Measurements from ENCODE around the gene TNS3.

The TNS3 gene

GRCh38 chr7:47525066-47525623, 56.8 kb downstream of the TNS3 start:
- no peak for DNase-seq (ENCODE audit: low read depth, low spot score)

GRCh38 chr7:47523401-47523800, 58.5 kb downstream of the TNS3 start:
- no peak for DNase-seq (ENCODE audit: low read depth, low spot score)

- DNase-seq (ENCODE audit: low read depth, low spot score), result no peak
Observed at GRCh38 chr7:47521816-47522561, 59.9 kb downstream of the TNS3 start.

- no peak for DNase-seq (ENCODE audit: low read depth, low spot score)
Observed at GRCh38 chr7:47521011-47521795, 60.7 kb downstream of the TNS3 start.

GRCh38 chr7:47520406-47520805, 61.5 kb downstream of the TNS3 start:
- no peak for DNase-seq (ENCODE audit: low read depth, low spot score)

GRCh38 chr7:47518827-47519226, 63.1 kb downstream of the TNS3 start:
- DNase-seq (ENCODE audit: low read depth, low spot score), result no peak

GRCh38 chr7:47517821-47518480, 64.0 kb downstream of the TNS3 start:
- no peak for DNase-seq (ENCODE audit: low read depth, low spot score)

- DNase-seq (ENCODE audit: low read depth, low spot score), result no peak
Observed at GRCh38 chr7:47516985-47517600, 64.8 kb downstream of the TNS3 start.

GRCh38 chr7:47516386-47516785, 65.5 kb downstream of the TNS3 start:
- DNase-seq (ENCODE audit: low read depth, low spot score), result no peak

GRCh38 chr7:47515305-47515834, 66.5 kb downstream of the TNS3 start:
- no peak for DNase-seq (ENCODE audit: low read depth, low spot score)

- DNase-seq (ENCODE audit: low read depth, low spot score), result no peak
Observed at GRCh38 chr7:47514818-47515217, 67.1 kb downstream of the TNS3 start.

- no peak for DNase-seq (ENCODE audit: low read depth, low spot score)
Observed at GRCh38 chr7:47514367-47514766, 67.5 kb downstream of the TNS3 start.

GRCh38 chr7:47513741-47514241, 68.1 kb downstream of the TNS3 start:
- peak; percentile 55 for DNase-seq (ENCODE audit: low read depth, low spot score)

GRCh38 chr7:47512481-47513176, 69.3 kb downstream of the TNS3 start:
- DNase-seq (ENCODE audit: low read depth, low spot score), result no peak

GRCh38 chr7:47511699-47512370, 70.1 kb downstream of the TNS3 start:
- no peak for DNase-seq (ENCODE audit: low read depth, low spot score)

- no peak for DNase-seq (ENCODE audit: low read depth, low spot score)
Observed at GRCh38 chr7:47510786-47511185, 71.1 kb downstream of the TNS3 start.

- no peak for DNase-seq (ENCODE audit: low read depth, low spot score)
Observed at GRCh38 chr7:47510192-47510591, 71.7 kb downstream of the TNS3 start.

- DNase-seq (ENCODE audit: low read depth, low spot score), result no peak
Observed at GRCh38 chr7:47509571-47509970, 72.3 kb downstream of the TNS3 start.

GRCh38 chr7:47508389-47509380, 73.2 kb downstream of the TNS3 start:
- DNase-seq (ENCODE audit: low read depth, low spot score), result no peak

All from ELF-1 (cell line).